Stimulated activated CD8-positive, alpha-beta memory T cell treated with anti-CD3 and anti-CD28 coated beads, Interleukin-7, amount 100 ng/mL, for 1 hour (primary cell): Measurements from ENCODE around the gene BRD2.

Experiments used
- DNase-seq, 2 donors: peaks; one replicate each; pipeline ENCODE4 v3.0.0-alpha.2; 2020; ENCODE audit warnings: low read depth in 2 of 2

BRD2 gene

GRCh38 chr6:32972353-32973143 lies 4.2 kb downstream of the BRD2 start:
- no peak for DNase-seq

GRCh38 chr6:32973144-32974015 lies 5.0 kb downstream of the BRD2 start:
- DNase-seq, result peak in 1 of 2 donors; percentile 28

- no peak for DNase-seq
Observed at GRCh38 chr6:32974016-32974333, 5.6 kb downstream of the BRD2 start.

GRCh38 chr6:32974541-32975308 lies 6.3 kb downstream of the BRD2 start:
- DNase-seq, result no peak

- DNase-seq, result no peak
Observed at GRCh38 chr6:32975886-32976285, 7.5 kb downstream of the BRD2 start.

- DNase-seq, result no peak
Observed at GRCh38 chr6:32976334-32977069, 8.1 kb downstream of the BRD2 start.

- DNase-seq, result no peak
Observed at GRCh38 chr6:32977272-32977952, 9.0 kb downstream of the BRD2 start.

- no peak for DNase-seq
Observed at GRCh38 chr6:32977953-32978324, 9.5 kb downstream of the BRD2 start.

GRCh38 chr6:32979720-32980487 lies 11.5 kb downstream of the BRD2 start:
- DNase-seq, result no peak

GRCh38 chr6:32980488-32981038 lies 12.2 kb downstream of the BRD2 start:
- DNase-seq, result no peak

GRCh38 chr6:32982084-32982701 lies 13.8 kb downstream of the BRD2 start:
- no peak for DNase-seq

- no peak for DNase-seq
Observed at GRCh38 chr6:32982702-32983492, 14.5 kb downstream of the BRD2 start.

GRCh38 chr6:32983493-32983848 lies 15.1 kb downstream of the BRD2 start:
- DNase-seq, result no peak

GRCh38 chr6:32983964-32984621 lies 15.7 kb downstream of the BRD2 start:
- no peak for DNase-seq

GRCh38 chr6:32984622-32985389 lies 16.4 kb downstream of the BRD2 start:
- DNase-seq, result peak; percentile 77 to 91

GRCh38 chr6:32989368-32989767 lies 21.0 kb downstream of the BRD2 start:
- no peak for DNase-seq

GRCh38 chr6:32991972-32992371 lies 23.6 kb downstream of the BRD2 start:
- DNase-seq, result no peak
